Ectodermal cell (in vitro differentiated cells): ENCODE results near the gene GLP1R. TPM values are rescaled to one million over a fixed set of nuclear protein-coding genes. Genes with fewer than 3 reads are reported as not detected.

Source experiments
- H3K27ac ChIP-seq: 2 replicates; pipeline ENCODE4 v1.7.0; 2013; ENCODE audit warnings: mild to moderate bottlenecking, low read depth, low read length; ENCODE audit not compliant: insufficient read depth, poor library complexity, severe bottlenecking
- H3K27me3 ChIP-seq: 2 replicates; pipeline ENCODE4 v1.7.0; 2013; ENCODE audit warnings: mild to moderate bottlenecking, low read length; ENCODE audit not compliant: insufficient read depth, control insufficient read depth, poor library complexity, severe bottlenecking
- H3K36me3 ChIP-seq: one replicate; pipeline ENCODE4 v1.7.0; 2013; ENCODE audit warnings: low read length; ENCODE audit not compliant: control insufficient read depth, insufficient read depth
- H3K4me1 ChIP-seq: one replicate; pipeline ENCODE4 v1.7.0; 2013; ENCODE audit warnings: low read length; ENCODE audit not compliant: control insufficient read depth, insufficient read depth
- H3K4me3 ChIP-seq: 2 replicates; pipeline ENCODE4 v1.7.0; 2013; ENCODE audit warnings: low read depth, low read length, control low read depth; ENCODE audit not compliant: insufficient read depth
- H3K9me3 ChIP-seq: 2 replicates; pipeline ENCODE4 v1.7.0; 2013; ENCODE audit warnings: mild to moderate bottlenecking, low read length, moderate library complexity; ENCODE audit not compliant: control insufficient read depth
- WGBS, 2 experiments: methylation state at CpG; one replicate each; pipeline ENCODE4 v1.1.7; 2013; ENCODE audit warnings: missing lambda C conversion rate in 2 of 2; 5-methylcytosine and 5-hydroxymethylcytosine counted together
- polyA plus RNA-seq, 4 experiments: library from polyadenylated mRNA; stranded (reverse); fragments of 50-300 nt; gene quantifications; one replicate each; pipeline ENCODE4 v1.2.3, GENCODE V29; 2013

Gene GLP1R
- 1.1 TPM for polyA plus RNA-seq (2013, experiment 1 of 4)
- 1.4 TPM for polyA plus RNA-seq (2013, experiment 2 of 4)
- polyA plus RNA-seq (2013, experiment 3 of 4), result 0.64 TPM
- polyA plus RNA-seq (2013, experiment 4 of 4), result 0.69 TPM

DNA sequence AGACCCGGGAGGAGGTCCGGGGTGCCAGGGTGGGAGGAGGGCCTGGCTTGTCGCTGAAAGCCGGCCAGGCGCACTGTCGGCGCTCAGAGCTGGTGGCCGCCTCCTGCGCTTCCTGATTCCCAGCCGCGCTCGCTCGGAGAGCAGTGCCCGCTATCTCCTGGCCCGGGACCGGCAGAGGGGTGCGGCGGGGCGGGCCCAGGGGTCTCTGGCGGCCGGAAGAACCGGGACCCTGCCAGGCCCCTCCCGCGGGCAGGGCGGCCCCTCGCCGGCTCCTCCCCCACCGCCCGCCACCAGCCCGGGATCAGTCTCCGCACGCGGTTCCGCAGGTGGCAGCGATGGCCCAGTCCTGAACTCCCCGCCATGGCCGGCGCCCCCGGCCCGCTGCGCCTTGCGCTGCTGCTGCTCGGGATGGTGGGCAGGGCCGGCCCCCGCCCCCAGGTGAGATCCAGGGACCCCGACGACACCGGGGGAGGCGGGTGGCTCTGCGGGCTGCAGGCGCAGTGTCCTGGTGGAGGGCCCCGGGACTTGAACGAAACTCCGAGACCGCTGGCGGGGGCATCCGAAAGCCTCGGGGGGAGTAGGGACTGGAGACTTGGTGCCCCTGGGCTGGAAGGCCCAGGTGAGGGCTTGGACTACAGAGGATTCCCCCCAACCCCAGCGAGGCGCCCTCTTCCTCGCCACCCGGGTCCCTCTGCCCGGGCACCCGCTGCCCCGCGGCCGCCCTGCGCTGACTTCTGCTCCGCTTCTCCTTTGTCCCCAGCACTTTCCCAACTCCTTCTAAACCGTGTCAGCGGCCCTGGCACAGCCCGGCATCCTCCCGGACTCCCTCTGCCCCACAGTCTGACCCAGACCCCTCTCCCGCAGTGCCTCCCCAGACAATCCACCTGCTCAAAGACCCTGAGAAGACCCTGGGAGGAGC, at the start of gene GLP1R:
Gene GLP1R (plus strand): TSS at position 301 of the 919 bp plus-strand sequence. CDS start 60 bp downstream, at position 361.
- Histone ChIP-seq H3K4me1 (peaks cover 7% of the 10 kb centered on the region), H3K9me3 (no peaks in the 10 kb centered on the region), H3K36me3 (no peaks in the 10 kb centered on the region), H3K4me3 (peak within 1 kb of the TSS; percentile 49), H3K27me3 (peaks cover 50% of the 10 kb centered on the region), H3K27ac (no peak within 1 kb of the TSS)
- 2% methylated on average over 74 of the region's 74 CpGs for WGBS, 2 experiments

DNA sequence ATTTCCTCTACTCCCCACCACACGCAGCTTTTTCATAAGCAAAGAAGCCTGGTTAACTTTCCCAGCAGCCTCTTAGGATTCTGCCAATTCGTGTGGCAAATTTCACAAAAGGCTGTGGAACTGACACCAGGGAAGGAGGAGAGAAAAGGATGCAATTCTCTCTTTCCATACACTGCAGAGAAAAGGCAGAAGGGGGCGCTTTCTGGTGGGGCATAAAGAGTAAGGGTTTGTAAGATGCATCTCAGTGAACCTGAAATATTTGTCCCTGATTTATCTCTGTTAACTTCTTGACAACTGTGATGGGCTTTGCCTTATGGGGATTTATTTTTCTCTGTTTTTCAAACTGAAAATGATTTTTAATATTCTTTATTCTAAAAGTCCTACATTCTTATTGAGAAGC, 45.5 kb upstream of the GLP1R start:
- no peaks in the 10 kb centered on the region for H3K27me3 ChIP-seq
- 7 to 11% methylated on average over 2 to 3 of the region's 3 CpGs for WGBS, 2 experiments

DNA sequence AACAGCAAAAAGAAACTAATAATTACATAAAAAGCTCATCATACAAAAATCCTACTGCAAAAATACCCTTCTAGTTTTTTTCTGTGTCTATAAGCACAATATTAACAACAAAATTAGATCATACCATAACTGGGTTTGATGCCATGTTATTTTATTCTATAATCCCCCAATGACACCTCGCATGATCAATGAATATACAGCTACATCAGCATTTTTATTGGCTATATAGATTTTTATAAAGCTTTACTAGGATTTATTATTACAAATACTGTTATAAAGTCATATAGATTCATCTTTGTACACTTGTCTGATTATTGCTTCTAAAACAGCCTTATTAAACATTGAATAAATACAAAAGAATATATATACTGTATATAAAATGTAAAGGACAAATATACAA, 45.1 kb upstream of the GLP1R start:
- no peaks in the 10 kb centered on the region for H3K36me3 ChIP-seq
- H3K27ac ChIP-seq, result no peak overlapping the region
- no peaks in the 10 kb centered on the region for H3K4me1 ChIP-seq
- H3K9me3 ChIP-seq, result no peaks in the 10 kb centered on the region
- no CpG with 5 or more reads among the region's 1 CpG for WGBS, 2 experiments
- no peaks in the 10 kb centered on the region for H3K27me3 ChIP-seq
- no peak overlapping the region for H3K4me3 ChIP-seq

More for the DNA sequence above, 45.5 kb upstream of the GLP1R start:
- Histone ChIP-seq H3K9me3 (no peaks in the 10 kb centered on the region), H3K4me3 (no peak overlapping the region), H3K4me1 (no peaks in the 10 kb centered on the region), H3K36me3 (no peaks in the 10 kb centered on the region), H3K27ac (no peak overlapping the region)

DNA sequence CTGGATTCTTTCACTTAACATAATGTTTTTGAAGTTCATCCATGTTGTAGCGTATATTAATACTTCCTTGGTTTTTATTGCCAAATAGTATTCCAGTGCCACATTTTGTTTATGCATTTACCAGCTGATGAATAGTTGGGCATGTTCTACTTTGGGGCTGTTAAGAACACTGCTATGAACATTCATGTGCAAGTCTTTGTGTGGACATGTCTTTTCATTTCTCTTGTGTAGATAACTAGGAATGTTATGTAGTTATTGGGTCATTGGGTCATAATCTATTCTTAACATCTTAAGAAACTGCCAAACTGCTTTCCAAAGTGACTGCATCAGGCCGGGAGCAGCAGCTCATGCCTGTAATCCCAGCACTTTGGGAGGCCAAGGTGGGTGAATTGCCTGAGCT, 43.8 kb upstream of the GLP1R start:
- H3K36me3 ChIP-seq, result no peaks in the 10 kb centered on the region
- WGBS, 2 experiments, result 78 to 88% methylated on average over 2 of the region's 2 CpGs
- H3K9me3 ChIP-seq, result no peaks in the 10 kb centered on the region
- no peaks in the 10 kb centered on the region for H3K4me1 ChIP-seq
- no peak overlapping the region for H3K4me3 ChIP-seq
- no peak overlapping the region for H3K27ac ChIP-seq
- no peaks in the 10 kb centered on the region for H3K27me3 ChIP-seq

DNA sequence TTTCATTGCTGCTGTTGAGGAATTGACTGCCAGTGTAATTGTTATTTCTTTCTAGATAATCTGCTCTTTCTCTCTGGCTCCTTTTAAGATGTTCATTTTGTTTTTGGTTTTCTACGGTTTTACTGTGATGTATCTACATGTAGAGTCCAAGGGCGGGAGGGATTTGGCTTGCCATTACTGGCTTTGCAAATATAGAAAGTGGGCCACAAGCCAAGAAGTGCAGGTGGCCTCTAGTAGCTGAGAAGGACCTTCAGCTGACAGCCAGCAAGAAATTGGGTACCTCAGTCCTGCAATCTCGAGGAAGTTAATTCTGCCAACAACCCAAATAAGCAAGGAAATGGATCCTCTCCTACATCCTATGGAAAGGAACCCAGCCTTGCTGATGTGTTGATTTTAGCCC, 42.8 kb upstream of the GLP1R start:
- no peaks in the 10 kb centered on the region for H3K9me3 ChIP-seq
- H3K4me3 ChIP-seq, result no peak overlapping the region
- H3K36me3 ChIP-seq, result no peaks in the 10 kb centered on the region
- no peaks in the 10 kb centered on the region for H3K27me3 ChIP-seq
- H3K27ac ChIP-seq, result no peak overlapping the region
- WGBS, 2 experiments, result 89 to 95% methylated on average over 3 of the region's 3 CpGs
- no peaks in the 10 kb centered on the region for H3K4me1 ChIP-seq

DNA sequence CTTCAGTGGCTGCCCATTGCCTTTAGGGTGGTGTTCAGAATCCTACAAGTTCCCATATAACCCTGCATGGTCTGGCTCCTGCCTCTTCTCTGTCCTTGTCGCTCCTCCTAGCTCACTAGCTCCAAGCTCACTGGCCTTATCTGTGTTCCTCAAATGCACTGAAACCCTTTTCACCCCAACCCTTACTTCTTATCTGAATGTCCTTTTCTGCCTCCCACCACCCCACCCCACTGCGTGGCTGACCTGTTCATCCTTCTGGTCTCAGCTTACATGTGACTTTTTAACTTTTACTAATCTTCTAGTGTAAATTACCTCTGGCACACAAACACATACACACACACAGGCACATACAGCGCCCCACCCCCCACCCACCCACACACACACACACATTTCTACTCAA, 41.0 kb upstream of the GLP1R start:
- Histone ChIP-seq H3K4me3 (no peak overlapping the region), H3K4me1 (no peaks in the 10 kb centered on the region), H3K36me3 (no peaks in the 10 kb centered on the region), H3K27me3 (no peaks in the 10 kb centered on the region), H3K27ac (no peak overlapping the region), H3K9me3 (no peaks in the 10 kb centered on the region)
- WGBS, 2 experiments, result 78 to 89% methylated on average over 2 to 3 of the region's 3 CpGs

DNA sequence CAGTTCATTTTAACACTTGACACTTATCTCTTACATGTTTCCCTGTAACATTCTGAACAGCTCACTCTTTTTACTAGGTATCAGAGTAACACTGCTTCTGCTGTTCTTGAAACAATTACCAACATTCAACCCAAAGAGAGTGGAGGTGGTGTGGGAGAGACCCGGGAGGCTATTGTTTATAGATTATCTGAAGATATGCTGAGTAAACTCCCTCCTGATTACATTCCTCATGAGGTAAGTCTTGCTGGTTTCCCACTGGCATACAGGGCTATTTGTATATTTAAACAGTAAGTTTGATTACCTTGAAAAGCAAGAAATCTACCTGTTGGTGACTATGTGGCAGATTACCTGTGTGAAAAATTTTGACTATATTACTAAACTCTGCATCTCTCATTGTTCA, 39.8 kb upstream of the GLP1R start:
- 71% methylated on average over 1 of the region's 1 CpG; no CpG with 5 or more reads in 1 of the 2 experiments for WGBS, 2 experiments
- no peak overlapping the region for H3K4me3 ChIP-seq
- no peaks in the 10 kb centered on the region for H3K36me3 ChIP-seq
- no peaks in the 10 kb centered on the region for H3K9me3 ChIP-seq
- H3K27me3 ChIP-seq, result no peaks in the 10 kb centered on the region
- H3K27ac ChIP-seq, result no peak overlapping the region
- H3K4me1 ChIP-seq, result no peaks in the 10 kb centered on the region

DNA sequence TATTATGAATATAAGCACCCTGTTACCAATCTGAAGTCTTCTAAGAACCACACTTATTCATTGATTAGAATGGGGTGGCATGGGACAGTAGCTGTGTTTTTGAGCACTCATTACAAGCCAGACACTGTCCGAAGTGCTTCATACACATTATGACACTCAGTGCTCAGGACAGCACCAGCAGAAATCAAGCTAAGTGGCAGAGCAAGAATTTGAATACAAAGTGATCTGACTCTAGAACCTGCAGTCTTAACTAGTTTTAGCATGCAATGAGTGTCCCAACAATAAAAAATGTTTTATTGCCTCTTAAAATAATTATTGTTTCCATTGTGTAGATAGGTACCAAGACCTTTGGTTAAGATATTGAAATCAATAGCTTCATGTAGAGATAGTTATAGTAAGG, 39.1 kb upstream of the GLP1R start:
- Histone ChIP-seq H3K27me3 (no peaks in the 10 kb centered on the region), H3K4me1 (no peaks in the 10 kb centered on the region), H3K36me3 (no peaks in the 10 kb centered on the region), H3K4me3 (no peak overlapping the region), H3K9me3 (no peaks in the 10 kb centered on the region), H3K27ac (no peak overlapping the region)
- WGBS, 2 experiments, result 0% methylated on average over 1 of the region's 1 CpG

DNA sequence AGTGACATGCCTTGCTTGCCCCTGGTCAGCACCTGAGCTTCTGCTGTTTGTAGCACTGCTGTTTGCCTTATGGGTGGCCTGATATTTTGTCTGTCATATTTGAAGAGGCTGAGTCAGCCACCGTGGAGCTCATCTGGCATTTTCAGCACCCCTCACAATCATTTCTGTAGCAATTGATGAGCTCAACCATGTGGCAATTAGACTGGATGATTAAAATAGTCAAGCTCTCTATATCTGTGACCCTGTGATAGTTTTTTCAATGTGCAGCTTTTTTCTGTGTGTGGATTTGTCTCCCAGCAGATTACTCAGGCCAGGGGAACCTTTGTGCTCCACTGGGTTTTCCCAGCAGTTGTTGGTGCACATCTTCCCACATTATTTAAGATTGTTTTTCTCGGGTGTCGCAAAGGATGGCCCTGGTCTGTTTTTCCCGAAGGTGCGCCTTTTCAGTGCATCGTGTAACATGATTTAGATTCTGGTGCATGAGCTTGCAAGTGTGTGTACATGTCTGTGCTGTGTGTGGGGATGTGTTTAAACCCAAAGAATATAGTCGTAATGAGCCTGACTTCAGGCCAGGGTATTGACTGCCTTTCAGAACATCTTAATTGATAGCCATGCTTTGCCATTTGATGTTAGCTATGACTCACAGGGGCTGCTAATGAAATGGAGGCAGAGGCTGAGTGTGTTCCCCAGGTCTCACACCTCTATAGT, 31.6 kb upstream of the GLP1R start:
- 93 to 96% methylated on average over 7 of the region's 7 CpGs for WGBS, 2 experiments
- H3K4me3 ChIP-seq, result no peak overlapping the region
- H3K27ac ChIP-seq, result no peak overlapping the region
- no peaks in the 10 kb centered on the region for H3K27me3 ChIP-seq
- no peaks in the 10 kb centered on the region for H3K4me1 ChIP-seq
- no peaks in the 10 kb centered on the region for H3K36me3 ChIP-seq
- no peaks in the 10 kb centered on the region for H3K9me3 ChIP-seq

DNA sequence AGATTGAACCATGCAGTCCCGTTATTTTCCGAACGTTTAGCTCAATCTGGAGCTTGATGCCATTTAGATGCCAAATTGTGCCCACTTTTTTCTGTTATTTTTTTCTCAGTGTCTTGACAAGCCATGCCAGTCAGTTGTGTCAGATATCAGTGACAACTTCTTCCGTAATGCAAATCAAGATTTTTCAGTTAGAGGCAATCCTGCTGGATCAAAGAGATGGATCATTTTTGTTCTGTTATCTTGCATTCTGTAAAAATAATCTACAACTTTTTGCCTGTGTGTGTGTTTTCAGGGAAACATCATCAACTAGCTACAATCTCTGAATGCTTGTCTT, 31.1 kb upstream of the GLP1R start:
- Histone ChIP-seq H3K27ac (no peak overlapping the region), H3K4me1 (no peaks in the 10 kb centered on the region), H3K27me3 (no peaks in the 10 kb centered on the region), H3K4me3 (no peak overlapping the region), H3K9me3 (no peaks in the 10 kb centered on the region), H3K36me3 (no peaks in the 10 kb centered on the region)
- 69 to 71% methylated on average over 4 of the region's 4 CpGs for WGBS, 2 experiments
